Ramos (cell line): ENCODE data around the gene EGFL7.

ENCODE experiments used
- in situ Hi-C: fragments of 300-500 bp; cut with MboI; formaldehyde crosslinking; loops from one replicate; pipeline ENCODE4 v1.14.3; 2022; ENCODE audit warnings: low sequenced_read_pairs; ENCODE audit not compliant: unreplicated experiment

The EGFL7 gene

DNA sequence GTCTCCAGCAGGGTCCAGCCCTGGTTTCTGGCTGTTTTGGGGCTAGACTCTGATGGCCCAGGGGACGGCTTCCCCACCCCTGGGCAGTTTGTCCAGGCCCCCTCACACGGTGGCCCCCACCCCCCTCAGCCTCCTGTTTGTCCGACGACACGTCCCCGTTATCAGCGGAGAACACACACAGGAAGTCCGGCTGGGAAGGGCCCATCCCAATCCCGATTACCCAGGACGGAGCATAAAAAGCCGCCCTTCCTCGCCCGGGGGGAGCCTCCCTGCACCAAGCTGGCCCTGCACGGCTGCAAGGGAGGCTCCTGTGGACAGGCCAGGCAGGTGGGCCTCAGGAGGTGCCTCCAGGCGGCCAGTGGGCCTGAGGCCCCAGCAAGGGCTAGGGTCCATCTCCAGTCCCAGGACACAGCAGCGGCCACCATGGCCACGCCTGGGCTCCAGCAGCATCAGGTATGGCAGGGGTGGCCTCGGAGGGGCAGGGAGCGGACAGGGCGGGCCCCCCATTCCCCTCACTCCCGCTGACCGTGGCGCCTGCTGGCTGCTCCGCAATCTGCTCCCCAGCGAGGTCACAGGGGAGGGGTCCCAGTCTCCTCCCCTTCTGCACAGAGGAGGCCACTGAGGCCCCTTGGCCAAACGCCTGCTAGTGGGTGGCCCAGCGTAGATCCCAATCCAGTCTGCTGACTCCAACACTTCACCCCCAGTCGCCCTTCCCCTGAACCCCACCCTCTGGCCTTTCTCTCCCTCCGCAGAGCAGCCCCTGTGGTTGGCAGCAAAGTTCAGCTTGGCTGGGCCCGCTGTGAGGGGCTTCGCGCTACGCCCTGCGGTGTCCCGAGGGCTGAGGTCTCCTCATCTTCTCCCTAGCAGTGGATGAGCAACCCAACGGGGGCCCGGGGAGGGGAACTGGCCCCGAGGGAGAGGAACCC is at the start of gene EGFL7:
EGFL7 (plus strand) TSS at position 261 of the 926 bp plus-strand sequence. CDS start 5,367 bp downstream, outside the sequence.
- in situ Hi-C loops: no loop called here

DNA sequence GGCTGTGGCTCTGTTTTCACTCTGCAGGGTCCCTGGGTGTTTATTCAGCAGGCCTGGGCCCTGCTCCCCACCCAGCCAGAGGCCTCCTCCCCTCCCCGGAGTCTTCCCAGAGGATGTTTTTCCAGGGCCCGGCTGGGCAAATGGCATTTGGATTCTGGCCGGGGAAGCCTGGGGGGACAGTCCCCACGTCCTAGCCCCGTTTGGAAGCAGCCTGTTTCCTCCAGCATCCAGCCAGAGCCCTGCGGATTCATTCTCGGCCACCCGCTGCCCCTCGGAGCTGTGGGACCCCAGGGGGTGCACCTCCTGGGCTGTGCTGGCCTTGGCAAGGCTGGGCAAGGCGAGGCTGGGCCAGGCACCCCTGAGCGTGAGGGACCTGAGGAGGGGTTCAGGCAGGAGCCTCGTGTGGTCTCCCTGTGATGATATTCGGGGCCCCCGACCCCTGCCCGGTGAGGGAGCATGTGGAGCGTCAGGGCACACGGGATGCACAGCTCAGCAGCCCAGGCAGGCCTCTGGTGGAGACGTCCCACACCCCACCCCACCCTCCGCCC is 48.8 kb upstream of the EGFL7 start:
- in situ Hi-C loops: no loop called here

DNA sequence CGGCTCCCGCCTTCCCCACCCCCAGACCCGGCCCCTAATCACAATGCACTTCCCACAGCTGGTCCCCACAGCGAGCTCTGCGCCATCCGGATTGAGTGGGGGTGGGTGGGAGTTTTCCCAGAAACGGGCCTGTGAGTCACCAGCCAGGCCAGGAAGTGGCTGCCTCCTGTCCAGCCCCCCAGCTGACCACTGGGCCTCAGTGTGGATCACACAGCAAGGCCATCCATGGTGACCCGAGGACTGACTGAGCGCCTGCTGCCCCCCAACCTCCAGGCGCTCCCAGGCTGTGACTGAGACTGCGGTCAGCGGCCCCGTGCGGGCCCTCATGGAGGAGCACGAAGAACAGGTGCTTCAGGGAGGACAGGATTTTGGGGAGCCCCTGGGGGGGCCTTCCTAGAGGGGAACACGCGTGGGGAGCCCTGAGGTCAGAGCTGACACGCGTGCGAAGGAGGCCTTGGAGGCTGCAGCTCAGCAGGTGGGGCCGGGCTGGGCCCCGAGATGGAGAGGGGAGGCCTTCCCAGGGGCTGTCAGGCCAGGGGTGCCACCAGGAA is 48.3 kb upstream of the EGFL7 start:
- in situ Hi-C loops: no loop called here

GRCh38 chr9:136614967-136615623 is 47.6 kb upstream of the EGFL7 start:
- in situ Hi-C loops: no loop called here

DNA sequence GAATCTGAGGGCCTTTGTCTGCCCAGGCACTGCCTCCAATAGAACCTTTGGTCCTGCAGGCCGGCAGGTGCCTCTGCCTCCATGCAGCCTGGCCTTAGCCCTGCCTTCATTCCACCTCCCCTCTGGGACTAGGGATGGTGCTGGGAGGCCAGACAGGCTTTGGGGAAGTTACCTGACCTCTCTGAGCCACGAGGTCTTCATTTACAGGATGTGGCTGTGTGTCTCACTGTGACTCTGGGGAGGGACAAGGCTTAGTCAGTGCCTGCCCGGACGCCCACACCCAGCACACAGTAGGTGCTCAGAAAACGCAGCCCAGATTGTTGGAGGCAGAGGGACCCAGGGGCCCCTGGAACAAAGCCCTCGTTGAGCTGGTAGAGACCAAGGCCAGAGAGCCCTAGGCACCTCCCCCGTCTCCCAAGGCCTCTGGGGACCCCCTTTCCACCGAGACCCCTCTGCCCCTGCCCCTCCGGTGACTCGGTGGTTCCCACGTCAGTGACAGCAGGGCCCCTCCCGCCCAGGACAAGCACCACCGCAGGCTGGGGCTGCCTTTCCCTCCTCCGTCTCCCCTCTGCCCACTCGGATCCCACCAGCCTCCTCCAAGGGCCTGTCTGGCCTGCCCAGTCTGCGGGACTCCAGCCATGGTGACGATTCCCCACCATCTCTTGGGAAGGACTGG is 46.9 kb upstream of the EGFL7 start:
- in situ Hi-C loops: no loop called here

GRCh38 chr9:136616307-136616635 is 46.4 kb upstream of the EGFL7 start:
- in situ Hi-C loops: no loop called here

GRCh38 chr9:136616948-136617695 is 45.6 kb upstream of the EGFL7 start:
- in situ Hi-C loops: no loop called here

GRCh38 chr9:136617746-136618579 is 44.8 kb upstream of the EGFL7 start:
- in situ Hi-C loops: no loop called here

- in situ Hi-C loops: no loop called here
These were observed 43.9 kb upstream of the EGFL7 start for GRCh38 chr9:136618580-136619547.

DNA sequence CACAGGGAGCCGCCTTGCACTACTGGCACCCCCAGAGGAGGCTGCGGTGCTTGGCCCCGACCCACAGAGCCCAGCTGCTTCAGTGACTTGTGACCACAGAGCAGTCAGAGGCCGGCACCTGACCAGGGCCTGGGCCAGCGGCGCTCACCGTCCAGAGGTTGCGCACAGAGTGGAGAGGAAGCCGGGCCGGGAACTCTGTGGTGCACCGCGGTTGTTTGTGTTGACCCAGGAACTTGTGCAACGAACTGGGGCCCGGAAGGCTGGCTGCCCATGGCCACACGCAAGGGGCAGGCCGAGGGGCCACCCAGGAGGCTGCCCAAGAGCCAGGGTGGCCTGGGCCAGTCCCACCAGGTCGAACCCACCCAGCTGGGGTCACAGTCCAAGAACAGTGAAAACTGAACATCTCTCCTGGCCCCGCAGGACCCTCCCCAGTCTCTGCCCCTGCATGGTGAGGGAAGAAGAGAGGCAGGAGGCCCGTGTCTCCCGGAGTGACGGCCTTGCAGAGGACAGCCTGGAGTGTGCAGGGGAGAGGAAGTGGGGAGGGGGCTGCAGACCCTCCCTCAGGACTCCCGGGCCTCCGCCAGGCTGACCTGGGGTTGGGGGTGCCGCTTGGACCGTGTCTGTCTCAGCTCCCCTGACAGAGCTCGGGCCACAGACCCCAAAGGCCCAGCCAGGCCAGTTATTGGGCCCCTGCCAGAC is 42.8 kb upstream of the EGFL7 start:
- in situ Hi-C loops: no loop called here

DNA sequence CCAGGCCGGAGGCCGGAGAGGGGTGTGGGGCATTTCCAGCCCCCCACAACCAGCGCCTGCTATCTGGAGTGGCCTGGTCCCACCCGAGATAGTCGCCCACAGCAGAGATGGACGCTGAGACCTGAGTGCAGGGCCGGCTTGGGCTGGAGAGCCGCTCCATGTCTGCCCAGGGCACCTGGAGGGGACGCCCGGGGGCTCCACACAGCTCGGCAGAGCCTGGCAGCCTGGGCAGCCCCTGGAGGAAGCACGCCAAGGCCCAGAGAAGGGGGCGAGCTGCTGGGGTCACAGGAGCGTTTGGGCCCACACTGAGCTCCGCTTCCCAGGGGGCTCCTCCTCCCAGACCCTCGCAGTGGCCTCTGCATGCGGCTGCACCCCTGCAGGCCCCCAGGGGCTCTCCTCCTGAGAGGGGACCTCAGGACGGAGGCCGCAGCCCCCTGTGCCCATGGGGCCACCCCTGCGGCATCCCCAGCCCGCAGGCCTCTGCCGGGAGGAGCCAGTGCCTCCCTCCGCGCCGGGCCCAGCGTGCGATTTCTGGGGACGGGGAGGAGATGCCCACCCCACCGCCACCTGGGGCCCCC is 42.2 kb upstream of the EGFL7 start:
- in situ Hi-C loops: no loop called here

GRCh38 chr9:136621019-136621733 is 41.5 kb upstream of the EGFL7 start:
- in situ Hi-C loops: no loop called here

- in situ Hi-C loops: no loop called here
These were observed 41.0 kb upstream of the EGFL7 start for GRCh38 chr9:136621734-136622093.

DNA sequence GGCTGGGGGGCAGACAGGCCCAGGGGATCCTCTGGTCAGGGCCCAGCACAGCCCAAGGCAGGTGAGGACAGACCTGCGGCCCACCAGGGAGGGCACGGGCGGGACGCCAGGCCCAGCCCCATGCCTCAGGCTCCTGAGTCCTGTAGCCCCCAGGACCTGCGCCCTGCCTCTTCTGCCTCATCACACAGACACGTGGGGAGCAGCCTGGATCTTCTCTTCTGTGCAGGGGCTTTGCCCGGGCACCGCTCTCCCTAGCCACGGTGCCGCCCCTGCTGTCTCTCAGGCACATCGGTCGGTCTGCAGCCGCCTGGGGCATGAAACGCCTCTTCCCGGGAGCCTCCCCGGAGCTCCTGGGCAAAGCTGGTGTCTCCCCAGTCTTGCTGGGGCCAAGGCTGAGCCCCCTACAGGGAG is 40.2 kb upstream of the EGFL7 start:
- in situ Hi-C loops: no loop called here

DNA sequence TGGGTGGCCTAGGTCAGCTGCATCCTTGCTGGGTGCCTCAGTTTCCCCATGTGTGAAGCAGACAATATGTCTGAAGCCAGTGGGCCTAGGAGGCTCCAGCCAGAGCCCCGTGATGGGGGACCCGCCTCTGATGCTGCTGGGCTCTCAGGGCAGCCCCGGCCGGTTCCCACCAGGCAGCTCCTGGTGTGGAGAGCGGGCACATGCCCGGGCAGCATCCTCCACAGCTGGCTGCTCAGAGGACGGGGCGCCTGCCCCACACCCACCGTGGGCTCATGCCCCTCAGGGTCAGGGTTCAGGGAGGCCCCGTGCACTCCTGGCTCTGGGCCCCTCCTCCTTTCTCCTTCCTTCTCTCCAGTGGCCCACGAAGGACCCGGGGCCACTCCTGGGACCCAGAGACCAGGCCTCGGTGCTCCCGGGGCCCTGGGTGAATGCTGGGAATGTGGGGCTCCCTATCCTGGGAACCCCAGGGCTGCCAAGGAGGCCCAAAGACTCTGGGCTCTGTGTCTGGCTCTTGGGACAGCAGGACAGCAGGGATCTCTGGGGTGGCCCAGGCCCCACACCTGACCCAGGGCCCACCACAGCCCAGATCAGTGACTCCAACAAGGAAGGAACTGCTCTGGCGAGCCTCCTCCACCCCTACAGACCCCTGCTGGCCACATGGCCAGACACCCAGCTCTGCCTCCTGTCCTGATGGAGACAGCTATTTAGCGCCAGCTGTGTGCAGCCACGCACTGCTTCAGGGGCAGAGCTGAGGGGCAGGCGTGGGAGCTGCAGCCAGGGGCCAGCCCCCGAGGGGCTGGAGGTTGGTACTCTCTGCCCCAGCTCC is 39.5 kb upstream of the EGFL7 start:
- in situ Hi-C loops: no loop called here

DNA sequence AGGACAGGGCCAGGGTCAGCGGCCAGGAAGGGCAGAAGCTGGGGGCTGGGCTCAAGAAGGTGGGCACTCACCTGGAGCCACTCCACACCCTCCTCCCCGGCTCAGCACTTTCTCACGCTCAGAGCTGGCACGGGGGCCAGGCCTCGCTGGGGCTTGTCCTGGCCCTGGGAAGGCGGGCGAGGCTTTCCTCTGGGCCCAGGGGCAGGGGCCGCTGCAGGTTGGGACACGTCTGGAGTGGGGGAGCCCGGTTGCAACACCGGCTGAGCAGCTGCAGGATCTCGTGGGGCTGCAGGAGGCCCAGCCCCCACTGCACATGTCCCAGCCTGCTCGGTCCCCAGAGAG is 38.9 kb upstream of the EGFL7 start:
- in situ Hi-C loops: no loop called here
